ENCODE data around the gene LTO1. TPM values are rescaled to one million over a fixed set of nuclear protein-coding genes. Genes with fewer than 3 reads are reported as not detected.
A peak's percentile ranks its signal among the peaks of the same experiment; 100 is the strongest.

LTO1 gene
- total RNA-seq, 1 experiment from 2014 or later: 36.7 TPM

GRCh38 chr11:69685348-69685747 lies 10.2 kb upstream of the LTO1 start:
- BruUV-seq (replicated peaks): no TSS peak
- no peak overlapping the region for H3K27ac Mint-ChIP-seq (ENCODE audit: unreplicated experiment)
- CTCF ChIA-PET: interaction anchor here (0.6 kb wide), 1 partner anchor 215 kb away, joined by 4 read pairs; no protein-coding TSS in a partner anchor
- TF ChIP-seq CTCF (IDR thresholded peaks at IDR 0.05; ENCODE audit: unreplicated experiment): no peak
- no peak overlapping the region for H3K4me3 Mint-ChIP-seq (ENCODE audit: low read depth, unreplicated experiment)
- no peaks in the 10 kb centered on the region for H3K9me3 Mint-ChIP-seq (ENCODE audit: low read depth, unreplicated experiment)
- H3K36me3 Mint-ChIP-seq (ENCODE audit: insufficient read depth, unreplicated experiment): peaks cover 7% of the 10 kb centered on the region
- H3K4me1 Mint-ChIP-seq (ENCODE audit: low read depth, unreplicated experiment): peaks cover 32% of the 10 kb centered on the region
- no peaks in the 10 kb centered on the region for H3K27me3 Mint-ChIP-seq (ENCODE audit: unreplicated experiment)
- DNase-seq: no peak
- intact Hi-C loops (cut with micrococcal nuclease; ENCODE audit: unreplicated experiment): loop anchor here (1.0 to 5.0 kb wide), 2 partner anchors 203 to 507 kb away; no protein-coding TSS in a partner anchor

- Mint-ChIP-seq H3K4me1 (ENCODE audit: low read depth, unreplicated experiment) (peaks cover 26% of the 10 kb centered on the region), H3K4me3 (ENCODE audit: low read depth, unreplicated experiment) (no peak overlapping the region), H3K9me3 (ENCODE audit: low read depth, unreplicated experiment) (no peaks in the 10 kb centered on the region), H3K27me3 (ENCODE audit: unreplicated experiment) (no peaks in the 10 kb centered on the region), H3K36me3 (ENCODE audit: insufficient read depth, unreplicated experiment) (peaks cover 7% of the 10 kb centered on the region), H3K27ac (ENCODE audit: unreplicated experiment) (no peak overlapping the region)
- no TSS peak for BruUV-seq (replicated peaks)
- no peak for DNase-seq
- no peak for TF ChIP-seq CTCF (IDR thresholded peaks at IDR 0.05; ENCODE audit: unreplicated experiment)
- CTCF ChIA-PET: interaction anchor here (1.2 kb wide), 1 partner anchor 216 kb away, joined by 4 read pairs; no protein-coding TSS in a partner anchor
- intact Hi-C loops (cut with micrococcal nuclease; ENCODE audit: unreplicated experiment): loop anchor here (1.0 to 5.0 kb wide), 3 partner anchors 204 to 582 kb away; no protein-coding TSS in a partner anchor
Measured at GRCh38 chr11:69684651-69685050, 9.5 kb upstream of the LTO1 start.

GRCh38 chr11:69683764-69684333 lies 8.7 kb upstream of the LTO1 start:
- no TSS peak for BruUV-seq (replicated peaks)
- intact Hi-C loops (cut with micrococcal nuclease; ENCODE audit: unreplicated experiment): loop anchor here (5.0 kb wide), 1 partner anchor 582 kb away; no protein-coding TSS in a partner anchor
- Mint-ChIP-seq H3K9me3 (ENCODE audit: low read depth, unreplicated experiment) (no peaks in the 10 kb centered on the region), H3K4me3 (ENCODE audit: low read depth, unreplicated experiment) (no peak overlapping the region), H3K36me3 (ENCODE audit: insufficient read depth, unreplicated experiment) (peaks cover 7% of the 10 kb centered on the region), H3K27me3 (ENCODE audit: unreplicated experiment) (no peaks in the 10 kb centered on the region), H3K4me1 (ENCODE audit: low read depth, unreplicated experiment) (peaks cover 18% of the 10 kb centered on the region), H3K27ac (ENCODE audit: unreplicated experiment) (no peak overlapping the region)
- CTCF ChIA-PET: interaction anchor here (0.6 to 1.2 kb wide), 8 partner anchors 9 to 781 kb away, joined by 3 to 6 read pairs (median 4); partner anchors contain the start of gene LTO1
- peak; percentile 69 for TF ChIP-seq CTCF (IDR thresholded peaks at IDR 0.05; ENCODE audit: unreplicated experiment)
- peak; percentile 78 for DNase-seq

- no TSS peak for BruUV-seq (replicated peaks)
- intact Hi-C loops (cut with micrococcal nuclease; ENCODE audit: unreplicated experiment): loop anchor here (5.0 kb wide), 1 partner anchor 581 kb away; no protein-coding TSS in a partner anchor
- CTCF ChIA-PET: no interaction called here
- Mint-ChIP-seq H3K36me3 (ENCODE audit: insufficient read depth, unreplicated experiment) (no peaks in the 10 kb centered on the region), H3K4me3 (ENCODE audit: low read depth, unreplicated experiment) (no peak overlapping the region), H3K4me1 (ENCODE audit: low read depth, unreplicated experiment) (peaks cover 8% of the 10 kb centered on the region), H3K27me3 (ENCODE audit: unreplicated experiment) (no peaks in the 10 kb centered on the region), H3K27ac (ENCODE audit: unreplicated experiment) (no peak overlapping the region), H3K9me3 (ENCODE audit: low read depth, unreplicated experiment) (no peaks in the 10 kb centered on the region)
- no peak for DNase-seq
- no peak for TF ChIP-seq CTCF (IDR thresholded peaks at IDR 0.05; ENCODE audit: unreplicated experiment)
Measured at GRCh38 chr11:69682681-69683326, 7.7 kb upstream of the LTO1 start.
